HepG2 (cell line): Measurements from ENCODE around the gene UBE2J1. TPM values are rescaled to one million over a fixed set of nuclear protein-coding genes. Genes with fewer than 3 reads are reported as not detected.

Experiments used
- ATF1 ChIP-seq: IDR thresholded peaks from 2 replicates; pipeline ENCODE4 v1.6.1; 2016; ENCODE audit warnings: mild to moderate bottlenecking, control low read depth
- GABPB1 ChIP-seq: IDR thresholded peaks from 2 replicates; pipeline ENCODE4 v1.6.1; 2016; ENCODE audit warnings: mild to moderate bottlenecking, missing genetic modification reagents, moderate library complexity, missing compliant biosample characterization
- HNRNPK ChIP-seq: fragments of 200-400 bp; formaldehyde crosslinking; IDR thresholded peaks from 2 replicates; pipeline ENCODE4 v1.6.1; 2018; ENCODE audit warnings: low read length, low read depth, moderate library complexity, mild to moderate bottlenecking; ENCODE audit not compliant: poor library complexity, severe bottlenecking
- KDM2A ChIP-seq: sonication (generic); formaldehyde crosslinking; IDR thresholded peaks from 2 replicates; pipeline ENCODE4 v1.4.0; 2020; ENCODE audit warnings: low read depth, missing genetic modification reagents, borderline replicate concordance
- KLF15 ChIP-seq: sonication (generic); formaldehyde crosslinking; IDR thresholded peaks from 2 replicates; pipeline ENCODE4 v1.8.1; 2023; ENCODE audit warnings: borderline replicate concordance, mild to moderate bottlenecking, inconsistent platforms, missing genetic modification reagents, mixed read lengths
- MAFK ChIP-seq, 2 experiments: IDR thresholded peaks in 1 of 2; conservative IDR thresholded peaks in 1 of 2; 2 replicates each; pipeline ENCODE4 v1.6.1; 2011; ENCODE audit warnings: improper control_type of control experiment in 2 of 2, low read length in 2 of 2
- MED1 ChIP-seq: sonication (generic); formaldehyde crosslinking; IDR thresholded peaks from 2 replicates; pipeline ENCODE4 v1.4.0; 2020; ENCODE audit warnings: missing genetic modification reagents
- PLRG1 ChIP-seq: fragments of 450-650 bp; conservative IDR thresholded peaks from 2 replicates; pipeline ENCODE4 v1.6.1; 2016
- RBM22 ChIP-seq: fragments of 200-400 bp; formaldehyde crosslinking; optimal IDR thresholded peaks from 2 replicates; pipeline ENCODE3; 2017; ENCODE audit warnings: mild to moderate bottlenecking, low read length, moderate library complexity
- RFX3 ChIP-seq: IDR thresholded peaks from 2 replicates; pipeline ENCODE4 v1.6.1; 2016; ENCODE audit warnings: missing biosample characterization, missing genetic modification reagents
- SP140L ChIP-seq: sonication (generic); formaldehyde crosslinking; IDR thresholded peaks from 2 replicates; pipeline ENCODE4 v1.4.0; 2020; ENCODE audit warnings: missing genetic modification reagents, borderline replicate concordance
- TRIM22 ChIP-seq: fragments of 450-650 bp; IDR thresholded peaks from 2 replicates; pipeline ENCODE4 v1.6.1; 2017
- ZNF501 ChIP-seq: sonication (generic); formaldehyde crosslinking; IDR thresholded peaks from 2 replicates; pipeline ENCODE4 v1.5.1; 2020; ENCODE audit warnings: mild to moderate bottlenecking, moderate library complexity, missing genetic modification reagents
- ZNF780A ChIP-seq: sonication (generic); formaldehyde crosslinking; IDR thresholded peaks from 2 replicates; pipeline ENCODE4 v1.8.0; 2022; ENCODE audit warnings: mild to moderate bottlenecking, missing genetic modification reagents, moderate library complexity
- polyA plus RNA-seq, 8 experiments: library from polyadenylated mRNA; depleted of rRNA in 3 of 8; stranded (reverse) in 7 of 8; unstranded in 1 of 8; fragments of >200 nt; fragmentation: Illumina TruSeq in 4 of 8; extraction: Trizol in 4 of 8; gene quantifications; 2 replicates each; pipeline versions ENCODE4 v1.2.1 to v1.2.3, GENCODE V29; 2011 to 2016; ENCODE audit warnings: low read depth in 4 of 8, missing spikeins in 1 of 8, mixed read lengths in 1 of 8; ENCODE audit not compliant: insufficient read depth in 1 of 8
- total RNA-seq, 5 experiments: library from RNA; depleted of rRNA; stranded (reverse); fragments of >200 nt; fragmentation: Illumina TruSeq; extraction: Trizol; gene quantifications; 2 replicates each; pipeline ENCODE4 v1.2.3, GENCODE V29; 2016; ENCODE audit warnings: low read depth in 1 of 5
- TF ChIP-seq, protein P1 (sequence below): fragments of 450-650 bp; IDR thresholded peaks from 2 replicates; pipeline ENCODE4 v1.6.1; 2017; ENCODE audit warnings: mild to moderate bottlenecking
- TF ChIP-seq, protein P2 (sequence below): sonication (generic); formaldehyde crosslinking; IDR thresholded peaks from 2 replicates; pipeline ENCODE4 v1.5.0; 2020; ENCODE audit warnings: mild to moderate bottlenecking, missing genetic modification reagents, moderate library complexity
- TF ChIP-seq, protein P3 (sequence below): IDR thresholded peaks from 2 replicates; pipeline ENCODE4 v1.6.1; 2016

The UBE2J1 gene
- total and polyA plus RNA-seq, 2 of the 13 experiments (the other 11 are each of a cell fraction or from before 2014, with no cell fraction given): 19.3 to 24.6 TPM

- TF ChIP-seq, protein P1, sequence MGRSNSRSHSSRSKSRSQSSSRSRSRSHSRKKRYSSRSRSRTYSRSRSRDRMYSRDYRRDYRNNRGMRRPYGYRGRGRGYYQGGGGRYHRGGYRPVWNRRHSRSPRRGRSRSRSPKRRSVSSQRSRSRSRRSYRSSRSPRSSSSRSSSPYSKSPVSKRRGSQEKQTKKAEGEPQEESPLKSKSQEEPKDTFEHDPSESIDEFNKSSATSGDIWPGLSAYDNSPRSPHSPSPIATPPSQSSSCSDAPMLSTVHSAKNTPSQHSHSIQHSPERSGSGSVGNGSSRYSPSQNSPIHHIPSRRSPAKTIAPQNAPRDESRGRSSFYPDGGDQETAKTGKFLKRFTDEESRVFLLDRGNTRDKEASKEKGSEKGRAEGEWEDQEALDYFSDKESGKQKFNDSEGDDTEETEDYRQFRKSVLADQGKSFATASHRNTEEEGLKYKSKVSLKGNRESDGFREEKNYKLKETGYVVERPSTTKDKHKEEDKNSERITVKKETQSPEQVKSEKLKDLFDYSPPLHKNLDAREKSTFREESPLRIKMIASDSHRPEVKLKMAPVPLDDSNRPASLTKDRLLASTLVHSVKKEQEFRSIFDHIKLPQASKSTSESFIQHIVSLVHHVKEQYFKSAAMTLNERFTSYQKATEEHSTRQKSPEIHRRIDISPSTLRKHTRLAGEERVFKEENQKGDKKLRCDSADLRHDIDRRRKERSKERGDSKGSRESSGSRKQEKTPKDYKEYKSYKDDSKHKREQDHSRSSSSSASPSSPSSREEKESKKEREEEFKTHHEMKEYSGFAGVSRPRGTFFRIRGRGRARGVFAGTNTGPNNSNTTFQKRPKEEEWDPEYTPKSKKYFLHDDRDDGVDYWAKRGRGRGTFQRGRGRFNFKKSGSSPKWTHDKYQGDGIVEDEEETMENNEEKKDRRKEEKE: no peak
- peak; percentile 16; the same call in 1 of the 2 replicates for TF ChIP-seq GABPB1 (CRISPR knock-in tag)
- TF ChIP-seq SP140L (CRISPR knock-in tag): no peak
- peak; percentile 67; the same call in 1 of the 2 replicates for TF ChIP-seq KDM2A (CRISPR knock-in tag)
- TF ChIP-seq HNRNPK: no peak
- TF ChIP-seq ZNF501 (CRISPR knock-in tag): 0 out of 2 replicates have a peak, but pooled peaks have one; percentile 28
- no peak for TF ChIP-seq ATF1 (CRISPR knock-in tag)
- TF ChIP-seq, protein P2, sequence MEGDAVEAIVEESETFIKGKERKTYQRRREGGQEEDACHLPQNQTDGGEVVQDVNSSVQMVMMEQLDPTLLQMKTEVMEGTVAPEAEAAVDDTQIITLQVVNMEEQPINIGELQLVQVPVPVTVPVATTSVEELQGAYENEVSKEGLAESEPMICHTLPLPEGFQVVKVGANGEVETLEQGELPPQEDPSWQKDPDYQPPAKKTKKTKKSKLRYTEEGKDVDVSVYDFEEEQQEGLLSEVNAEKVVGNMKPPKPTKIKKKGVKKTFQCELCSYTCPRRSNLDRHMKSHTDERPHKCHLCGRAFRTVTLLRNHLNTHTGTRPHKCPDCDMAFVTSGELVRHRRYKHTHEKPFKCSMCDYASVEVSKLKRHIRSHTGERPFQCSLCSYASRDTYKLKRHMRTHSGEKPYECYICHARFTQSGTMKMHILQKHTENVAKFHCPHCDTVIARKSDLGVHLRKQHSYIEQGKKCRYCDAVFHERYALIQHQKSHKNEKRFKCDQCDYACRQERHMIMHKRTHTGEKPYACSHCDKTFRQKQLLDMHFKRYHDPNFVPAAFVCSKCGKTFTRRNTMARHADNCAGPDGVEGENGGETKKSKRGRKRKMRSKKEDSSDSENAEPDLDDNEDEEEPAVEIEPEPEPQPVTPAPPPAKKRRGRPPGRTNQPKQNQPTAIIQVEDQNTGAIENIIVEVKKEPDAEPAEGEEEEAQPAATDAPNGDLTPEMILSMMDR (CRISPR knock-in tag): peak; percentile 92
- TF ChIP-seq TRIM22: no peak
- TF ChIP-seq, protein P3, sequence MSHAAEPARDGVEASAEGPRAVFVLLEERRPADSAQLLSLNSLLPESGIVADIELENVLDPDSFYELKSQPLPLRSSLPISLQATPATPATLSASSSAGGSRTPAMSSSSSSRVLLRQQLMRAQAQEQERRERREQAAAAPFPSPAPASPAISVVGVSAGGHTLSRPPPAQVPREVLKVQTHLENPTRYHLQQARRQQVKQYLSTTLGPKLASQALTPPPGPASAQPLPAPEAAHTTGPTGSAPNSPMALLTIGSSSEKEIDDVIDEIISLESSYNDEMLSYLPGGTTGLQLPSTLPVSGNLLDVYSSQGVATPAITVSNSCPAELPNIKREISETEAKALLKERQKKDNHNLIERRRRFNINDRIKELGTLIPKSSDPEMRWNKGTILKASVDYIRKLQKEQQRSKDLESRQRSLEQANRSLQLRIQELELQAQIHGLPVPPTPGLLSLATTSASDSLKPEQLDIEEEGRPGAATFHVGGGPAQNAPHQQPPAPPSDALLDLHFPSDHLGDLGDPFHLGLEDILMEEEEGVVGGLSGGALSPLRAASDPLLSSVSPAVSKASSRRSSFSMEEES (CRISPR knock-in tag): 0 out of 2 replicates have a peak, but pooled peaks have one; percentile 14
- no peak for TF ChIP-seq MED1 (CRISPR knock-in tag)
- no peak for TF ChIP-seq KLF15
- no peak for TF ChIP-seq RBM22
- TF ChIP-seq RFX3 (CRISPR knock-in tag): no peak
- no peak for TF ChIP-seq ZNF780A
- TF ChIP-seq MAFK (conservative IDR thresholded peaks at IDR 0.05 in 1 of 2, IDR thresholded peaks at IDR 0.05 in 1 of 2; ENCODE audit: low read length in 2 of 2): no peak
- no peak for TF ChIP-seq PLRG1
These were observed 19.5 kb upstream of the UBE2J1 start (continued) for GRCh38 chr6:89371849-89372505.
